GM21717 (cell line): ENCODE measurements around the gene STON2.
"Not testable (repeated sequence)": the region's sequence is repeated elsewhere in the genome, so short reads cannot be mapped to it uniquely, and the experiment has no call there.

Experiments
- ATAC-seq: cut with Tn5 transposase; IDR thresholded peaks from one replicate; pipeline ENCODE4 v1.9.1; 2021; ENCODE audit warnings: mild to moderate bottlenecking, moderate library complexity; ENCODE audit not compliant: unreplicated experiment

Gene STON2

GRCh38 chr14:81272317-81272716 lies 127.8 kb downstream of the STON2 start:
- ATAC-seq, result no peak

GRCh38 chr14:81269979-81270375 lies 130.1 kb downstream of the STON2 start:
- no peak for ATAC-seq

GRCh38 chr14:81269100-81269978 lies 130.8 kb downstream of the STON2 start:
- peak; percentile 71 for ATAC-seq

GRCh38 chr14:81268016-81268416 lies 132.1 kb downstream of the STON2 start:
- no peak for ATAC-seq

GRCh38 chr14:81265636-81266169 lies 134.4 kb downstream of the STON2 start:
- no peak for ATAC-seq

- ATAC-seq, result no peak
Measured at GRCh38 chr14:81264671-81265070, 135.5 kb downstream of the STON2 start.

GRCh38 chr14:81263777-81264410 lies 136.2 kb downstream of the STON2 start:
- ATAC-seq, result no peak

- ATAC-seq, result no peak
Measured at GRCh38 chr14:81261176-81261575, 138.9 kb downstream of the STON2 start.

GRCh38 chr14:81260732-81261131 lies 139.4 kb downstream of the STON2 start:
- ATAC-seq, result no peak

- ATAC-seq, result peak; percentile 75
Measured at GRCh38 chr14:81256289-81256960, 143.7 kb downstream of the STON2 start.

GRCh38 chr14:81252278-81252677 lies 147.8 kb downstream of the STON2 start:
- no peak for ATAC-seq

- ATAC-seq, result no peak
Measured at GRCh38 chr14:81247271-81247766, 152.8 kb downstream of the STON2 start.

- ATAC-seq, result no peak
Measured at GRCh38 chr14:81246461-81247270, 153.5 kb downstream of the STON2 start.

GRCh38 chr14:81245771-81246170 lies 154.4 kb downstream of the STON2 start:
- no peak for ATAC-seq

- not testable (repeated sequence) for ATAC-seq
Measured at GRCh38 chr14:81244431-81244830, 155.7 kb downstream of the STON2 start.

GRCh38 chr14:81243499-81243898 lies 156.6 kb downstream of the STON2 start:
- no peak for ATAC-seq

- ATAC-seq, result not testable (repeated sequence)
Measured at GRCh38 chr14:81236849-81237248, 163.3 kb downstream of the STON2 start.

GRCh38 chr14:81236138-81236537 lies 164.0 kb downstream of the STON2 start:
- no peak for ATAC-seq

GRCh38 chr14:81235096-81235495 lies 165.0 kb downstream of the STON2 start:
- no peak for ATAC-seq

- ATAC-seq, result no peak
Measured at GRCh38 chr14:81234278-81234677, 165.8 kb downstream of the STON2 start.
